HG02840 (cell line): Measurements from ENCODE around the gene SYCE3.

Experiments used
- ATAC-seq: cut with Tn5 transposase; IDR thresholded peaks from one replicate; pipeline ENCODE4 v1.9.1; 2021; ENCODE audit warnings: mild to moderate bottlenecking, moderate library complexity, moderate number of reproducible peaks; ENCODE audit not compliant: unreplicated experiment, low FRiP score

The SYCE3 gene

DNA sequence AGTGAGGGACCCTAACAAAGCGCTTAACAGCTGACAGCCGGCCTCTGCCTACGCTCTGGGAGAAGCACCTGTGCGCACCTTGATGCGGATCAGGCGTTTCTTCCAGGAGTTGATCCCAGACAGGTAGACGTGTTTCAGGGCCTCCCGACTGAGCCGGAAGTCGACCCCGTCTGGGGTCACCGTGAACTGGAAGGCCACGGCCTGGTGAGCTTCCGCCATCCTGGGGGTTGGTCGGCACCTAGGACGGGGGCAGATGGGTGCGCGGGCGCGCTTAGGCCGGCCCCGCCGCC lies 14.9 kb upstream of the SYCE3 start:
- ATAC-seq, result no peak

DNA sequence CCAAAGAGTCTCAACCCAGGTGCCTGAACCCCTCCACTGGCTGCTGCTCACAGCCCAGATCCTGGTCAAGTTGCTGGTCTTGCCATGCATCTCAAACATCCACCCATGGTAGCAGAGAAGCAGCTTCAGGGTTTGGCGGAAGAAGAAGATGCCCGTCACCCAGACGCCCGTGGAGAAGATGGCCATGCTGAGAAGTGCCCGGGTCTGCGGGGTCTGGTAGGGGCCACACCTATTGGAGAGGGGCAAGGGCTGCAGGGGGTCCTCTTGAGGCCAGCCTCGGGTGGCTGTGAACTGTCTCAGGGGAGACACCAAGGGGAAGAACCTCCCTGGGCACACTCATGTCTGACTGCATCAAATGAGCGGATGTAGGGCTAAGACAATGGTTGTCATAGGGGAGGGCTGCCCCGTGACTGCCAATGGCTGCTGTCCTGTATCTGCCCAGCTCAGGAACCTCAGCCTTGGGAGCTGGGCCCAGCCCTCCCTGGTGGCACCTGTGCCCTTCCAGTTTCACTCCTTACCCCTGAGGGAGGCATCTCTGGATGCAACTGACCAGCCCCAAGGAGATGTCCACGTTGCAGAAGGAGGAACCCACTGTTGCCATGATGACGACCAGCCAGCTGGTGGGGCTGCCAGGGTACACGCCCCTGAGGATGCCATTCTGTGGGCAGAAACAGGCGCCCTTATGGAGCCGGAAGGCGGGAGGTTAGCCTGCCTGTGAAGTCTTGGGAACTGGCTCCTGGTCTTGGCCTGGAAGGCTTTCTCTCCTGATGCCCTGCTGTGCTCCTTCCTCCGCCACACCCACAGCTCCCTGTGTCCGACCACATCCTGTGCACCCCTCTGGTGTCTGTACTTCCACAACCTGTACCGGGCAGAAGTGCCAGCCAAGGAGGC lies 14.3 kb upstream of the SYCE3 start:
- no peak for ATAC-seq

DNA sequence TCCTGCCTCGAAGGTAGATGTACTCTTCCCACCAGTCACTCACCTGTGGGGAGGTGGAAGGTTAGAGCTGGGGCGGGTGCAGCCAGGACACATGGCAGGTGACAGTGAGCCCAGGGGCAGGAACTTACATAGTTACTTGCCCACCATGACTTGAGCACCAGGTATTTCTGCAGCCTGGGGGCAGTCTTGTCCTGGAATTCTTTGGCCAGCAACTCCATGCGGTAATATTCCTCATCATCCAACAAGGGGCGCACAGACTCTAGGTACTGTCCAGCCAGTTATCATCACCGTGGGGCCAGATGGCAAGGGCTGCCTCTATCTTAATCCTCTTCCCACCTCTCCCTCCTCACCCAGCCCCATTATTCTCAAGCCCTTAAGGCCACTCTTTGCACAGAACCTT lies 13.4 kb upstream of the SYCE3 start:
- ATAC-seq, result no peak

DNA sequence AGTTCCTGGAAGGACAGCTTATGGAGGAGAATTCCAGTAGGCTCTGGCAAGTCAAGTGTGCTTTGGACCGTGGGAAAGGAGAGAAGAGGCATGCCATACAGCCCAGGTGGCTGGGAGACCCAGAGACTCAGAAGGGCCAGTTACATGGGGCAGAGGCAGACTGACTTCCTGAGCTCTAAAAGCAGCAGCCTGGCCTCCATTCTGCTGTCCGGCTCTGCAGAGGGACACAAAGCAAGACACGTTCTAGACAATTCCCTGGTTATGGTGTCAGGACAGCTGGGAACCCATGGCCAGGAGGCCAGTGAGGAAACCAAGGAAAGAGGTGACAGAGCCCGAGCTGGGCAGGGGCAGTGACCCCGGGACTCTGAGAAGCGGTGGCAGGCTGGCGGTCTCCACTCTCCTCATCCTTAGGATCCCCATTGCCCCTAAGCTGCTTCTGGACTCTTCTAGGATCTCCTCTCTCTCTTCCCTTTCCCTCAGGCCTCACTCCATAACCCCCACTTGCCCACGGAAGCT lies 12.8 kb upstream of the SYCE3 start:
- no peak for ATAC-seq

DNA sequence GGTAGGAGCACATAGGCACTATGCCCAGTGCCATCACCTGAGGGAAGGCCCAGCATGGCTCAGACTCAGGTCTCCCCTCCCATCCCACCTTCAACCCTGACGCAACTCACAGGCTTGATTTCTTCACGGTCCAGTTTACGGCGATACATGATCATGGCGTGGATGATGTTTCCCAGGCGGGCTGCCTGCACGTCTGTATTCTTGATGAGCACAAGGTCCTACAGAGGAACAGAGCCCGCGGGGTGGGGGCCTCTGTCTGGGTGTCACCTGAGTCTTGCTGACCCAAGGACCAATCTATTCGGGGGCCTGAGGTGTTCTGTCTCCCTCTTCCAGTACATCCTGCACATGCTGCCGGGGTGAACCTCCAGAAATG lies 11.7 kb upstream of the SYCE3 start:
- ATAC-seq, result no peak

DNA sequence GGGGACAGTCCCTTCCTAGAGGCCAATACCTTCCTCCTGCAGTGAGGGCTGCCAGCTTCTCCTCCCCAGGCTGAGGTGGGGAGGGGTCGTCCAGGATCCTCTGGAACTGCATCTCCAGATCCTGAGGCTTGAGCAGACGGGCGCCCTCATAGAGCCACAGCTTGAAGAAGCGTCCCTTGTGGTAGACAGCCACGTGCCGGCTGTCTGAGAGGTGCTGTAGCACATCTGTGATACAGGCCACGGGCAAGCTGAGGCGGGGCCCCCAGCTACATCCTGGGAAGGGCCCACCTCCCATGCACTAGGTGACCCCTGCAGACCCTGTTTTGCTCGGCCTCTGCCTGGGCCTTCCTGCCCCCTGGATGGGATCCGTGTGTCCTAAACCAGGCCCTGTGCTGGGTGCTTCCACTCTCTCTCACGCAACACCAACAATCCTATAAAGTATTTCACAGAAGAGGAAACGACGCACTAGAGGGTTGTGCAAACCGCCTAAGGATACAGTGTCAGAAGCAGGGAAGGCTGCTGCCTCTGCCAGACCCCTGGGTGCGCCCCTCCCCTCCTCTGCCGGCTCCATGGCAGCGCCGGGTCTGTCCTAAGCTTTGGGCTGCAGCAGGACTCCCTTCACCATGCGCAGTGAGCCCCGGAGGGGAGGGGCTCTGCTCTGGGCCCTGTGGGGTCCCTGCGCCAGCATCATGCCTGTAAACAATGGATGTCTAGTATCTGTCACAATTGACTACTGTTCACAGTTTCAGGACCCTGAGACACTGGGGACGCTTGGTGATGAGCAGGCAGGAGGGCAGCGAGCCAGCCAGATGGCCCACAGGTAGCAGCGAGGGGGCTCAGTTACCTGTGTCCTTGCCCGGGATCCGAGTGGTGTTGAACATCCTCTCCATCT lies 11.0 kb upstream of the SYCE3 start:
- no peak for ATAC-seq

DNA sequence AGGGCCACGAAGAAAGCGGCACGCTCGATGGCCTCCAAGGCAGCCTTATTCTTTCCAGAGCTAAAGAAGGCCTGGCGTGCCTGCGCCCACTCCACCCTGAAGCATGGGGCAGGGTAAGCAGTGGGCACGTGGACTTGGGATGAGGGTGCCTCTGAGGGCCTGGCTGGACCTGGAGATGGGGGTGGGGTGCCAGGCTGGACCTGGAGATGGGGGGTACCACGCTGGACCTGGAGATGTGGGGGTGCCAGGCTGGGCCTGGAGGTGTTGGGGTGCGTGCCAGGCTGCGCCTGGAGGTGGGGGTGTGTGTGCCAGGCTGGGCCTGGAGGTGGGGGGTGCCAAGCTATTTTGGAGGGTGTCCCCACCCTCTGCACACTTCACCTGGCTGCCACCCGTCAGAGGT lies 10.2 kb upstream of the SYCE3 start:
- ATAC-seq, result no peak

DNA sequence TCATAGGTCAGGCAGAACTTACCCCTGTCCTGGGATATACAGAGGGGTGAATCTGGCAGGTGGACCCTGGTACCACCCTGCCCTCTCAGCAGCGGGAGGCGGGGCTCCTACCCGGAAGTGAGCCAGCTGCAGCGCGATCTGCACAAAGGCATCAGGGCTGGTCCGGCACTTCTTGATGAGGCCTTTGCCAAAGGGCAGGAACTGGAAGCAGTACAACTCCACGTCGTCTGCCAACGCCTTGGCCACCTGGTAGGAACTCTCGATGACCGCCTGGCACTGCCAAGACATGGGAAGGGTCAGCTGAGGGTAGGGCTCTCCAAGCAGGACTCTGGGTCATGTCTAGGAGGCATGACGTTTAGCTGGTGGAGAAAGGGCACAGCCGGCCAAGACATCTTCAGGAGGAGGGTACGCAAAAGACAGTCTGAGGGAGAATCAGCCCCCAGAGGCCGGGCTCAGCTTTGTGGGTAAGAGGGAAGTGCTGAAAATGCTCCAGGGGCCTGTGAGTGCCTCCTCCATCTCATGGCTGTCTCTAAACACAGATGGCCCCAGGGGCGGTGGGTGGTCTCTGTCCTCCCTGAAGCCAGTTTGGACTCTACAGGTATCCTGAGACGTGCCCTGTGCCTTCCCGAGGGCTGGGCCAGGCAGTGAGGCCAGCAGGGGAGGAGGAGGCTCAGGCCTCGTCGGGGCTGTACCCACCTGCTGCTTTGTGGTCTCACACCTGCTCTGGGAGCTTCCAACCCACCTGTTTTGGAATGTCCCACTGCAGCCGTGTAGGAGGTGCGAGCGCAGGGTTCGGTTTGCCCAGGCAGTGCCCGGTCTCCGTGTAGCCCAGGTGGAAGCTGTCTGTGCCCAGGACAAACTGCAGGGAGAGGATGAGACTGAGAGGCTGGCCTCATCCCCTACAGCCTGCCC lies 8.8 kb upstream of the SYCE3 start:
- ATAC-seq, result no peak

DNA sequence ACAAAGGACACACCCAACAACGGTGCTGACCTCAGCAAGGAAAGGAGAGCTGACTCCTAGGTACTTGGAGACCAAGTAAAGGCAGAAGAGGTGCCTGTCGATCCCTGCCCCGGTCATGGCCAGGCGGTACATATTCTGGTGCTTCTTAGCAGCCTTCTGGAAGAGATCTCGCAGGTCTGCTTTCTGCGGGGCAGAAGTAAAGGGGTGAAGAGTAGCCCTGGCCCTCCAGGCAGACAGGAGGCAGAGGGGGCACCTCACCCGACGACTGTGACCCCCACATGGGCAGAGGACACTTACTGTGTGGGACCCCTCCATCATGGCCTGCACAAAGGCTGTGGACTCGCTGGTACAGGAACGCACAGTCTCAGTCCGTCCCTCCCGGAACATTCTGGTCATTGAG lies 8.1 kb upstream of the SYCE3 start:
- no peak for ATAC-seq

DNA sequence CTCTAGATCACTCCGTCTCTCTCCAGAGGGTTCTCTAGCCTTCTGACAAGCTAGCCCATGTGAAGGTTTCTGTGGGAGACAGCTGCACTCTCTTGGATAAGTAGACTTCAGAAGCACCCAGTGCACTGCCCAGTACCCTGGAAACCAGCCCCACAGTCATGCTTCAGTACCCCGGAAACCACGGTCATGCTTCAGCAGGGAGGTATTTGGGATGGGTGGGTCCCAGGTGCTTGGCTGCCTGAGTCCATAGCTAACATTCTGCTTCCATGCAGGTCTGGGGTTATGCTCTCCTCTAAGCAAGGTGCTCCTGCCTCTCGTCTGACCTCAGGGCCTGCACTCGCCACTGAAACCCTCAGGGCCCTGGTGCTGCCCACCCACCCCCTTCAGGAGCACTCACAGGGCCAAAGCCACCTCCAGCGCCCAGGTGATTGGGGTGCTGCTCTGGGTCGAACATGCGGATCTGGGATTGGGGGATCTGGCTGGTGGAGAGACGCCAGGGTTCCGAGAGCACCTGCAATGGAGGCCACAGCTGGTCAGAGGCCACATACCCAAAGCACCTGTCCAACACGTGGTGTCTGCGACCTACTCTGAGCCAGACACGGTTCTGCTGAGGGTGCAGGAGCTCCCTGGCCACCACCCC lies 7.3 kb upstream of the SYCE3 start:
- ATAC-seq, result no peak

DNA sequence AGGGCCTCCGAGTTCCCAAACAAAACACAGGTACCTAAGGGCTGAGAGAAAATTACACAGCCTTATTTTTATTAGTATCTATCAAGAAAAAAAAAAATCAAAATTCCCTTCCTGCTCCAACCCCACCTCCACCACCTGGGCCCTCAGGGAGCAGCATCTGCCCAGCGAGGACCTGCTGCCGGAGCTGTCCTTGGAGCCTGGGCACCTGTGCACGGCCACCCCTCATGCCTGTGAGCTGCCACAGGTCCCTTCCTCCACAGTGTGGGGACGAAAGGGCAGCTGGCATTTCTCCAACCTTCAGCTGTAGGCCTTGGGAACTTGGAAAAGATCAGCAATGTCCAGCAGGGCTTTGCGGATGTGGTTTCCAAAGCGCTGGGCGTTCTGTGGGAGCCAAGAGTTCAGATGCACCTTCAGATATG lies 6.3 kb upstream of the SYCE3 start:
- no peak for ATAC-seq

DNA sequence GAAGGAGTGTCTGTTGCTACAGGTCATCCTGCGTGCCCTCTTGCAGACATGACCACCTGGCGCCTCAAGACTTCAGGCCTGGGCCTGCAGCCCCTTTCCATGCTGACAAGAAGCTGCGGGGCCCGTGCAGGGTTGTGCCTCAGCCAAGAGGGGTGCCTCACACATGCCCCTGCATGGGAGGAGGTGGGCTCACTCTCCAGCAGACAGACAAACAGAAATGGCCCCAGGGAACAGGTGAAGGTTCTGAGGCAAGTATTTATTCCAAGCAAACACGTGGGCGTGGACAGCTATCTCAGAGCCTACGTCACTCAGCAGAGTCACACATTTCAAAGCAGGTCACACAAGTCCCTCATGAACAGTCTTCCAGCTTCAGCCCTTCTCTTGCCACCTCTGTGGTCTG lies 5.9 kb upstream of the SYCE3 start:
- no peak for ATAC-seq

DNA sequence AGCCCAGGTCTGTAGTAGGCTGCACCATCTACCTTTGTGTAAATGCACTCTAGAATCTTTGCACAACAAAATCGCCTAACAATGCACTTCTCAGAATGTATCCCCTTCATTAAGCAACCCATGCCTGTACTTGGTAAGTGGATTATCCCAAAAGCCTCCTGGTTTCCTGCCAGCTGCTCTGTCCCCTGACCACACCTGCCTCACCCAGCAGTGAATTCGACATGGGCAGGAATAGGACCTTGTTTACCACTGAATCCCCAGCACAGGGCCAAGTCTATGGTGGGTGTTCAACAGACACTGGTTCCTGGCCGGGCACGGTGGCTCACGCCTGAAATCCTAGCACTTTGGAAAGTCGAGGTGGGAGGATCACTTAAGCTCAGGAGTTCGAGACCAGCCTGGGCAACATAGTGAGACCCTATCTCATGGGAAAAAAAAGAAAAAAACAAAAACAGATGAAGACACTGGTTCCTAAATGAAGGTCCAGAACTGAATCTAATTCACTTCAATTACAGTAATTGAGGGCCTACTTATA lies 5.1 kb upstream of the SYCE3 start:
- ATAC-seq, result no peak

DNA sequence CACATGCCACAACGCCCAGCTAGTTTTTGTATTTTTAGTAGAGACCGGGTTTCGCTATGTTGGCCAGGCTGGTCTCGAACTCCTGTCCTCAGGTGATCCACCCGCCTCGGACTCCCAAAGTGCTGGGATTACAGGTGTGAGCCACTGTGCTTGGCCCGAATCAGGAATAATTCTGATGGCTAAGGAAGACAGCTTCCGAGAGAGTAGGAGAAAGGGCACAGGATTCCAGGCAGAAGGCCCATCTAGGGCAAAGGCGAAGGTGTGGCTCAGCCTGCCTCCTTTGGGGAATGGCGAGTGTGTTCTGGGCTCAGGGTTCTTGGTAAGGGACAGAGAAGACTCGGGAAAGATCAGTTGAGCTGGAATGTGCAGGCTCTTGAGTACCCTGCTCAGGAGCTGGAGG lies 1.6 kb upstream of the SYCE3 start:
- ATAC-seq, result no peak

DNA sequence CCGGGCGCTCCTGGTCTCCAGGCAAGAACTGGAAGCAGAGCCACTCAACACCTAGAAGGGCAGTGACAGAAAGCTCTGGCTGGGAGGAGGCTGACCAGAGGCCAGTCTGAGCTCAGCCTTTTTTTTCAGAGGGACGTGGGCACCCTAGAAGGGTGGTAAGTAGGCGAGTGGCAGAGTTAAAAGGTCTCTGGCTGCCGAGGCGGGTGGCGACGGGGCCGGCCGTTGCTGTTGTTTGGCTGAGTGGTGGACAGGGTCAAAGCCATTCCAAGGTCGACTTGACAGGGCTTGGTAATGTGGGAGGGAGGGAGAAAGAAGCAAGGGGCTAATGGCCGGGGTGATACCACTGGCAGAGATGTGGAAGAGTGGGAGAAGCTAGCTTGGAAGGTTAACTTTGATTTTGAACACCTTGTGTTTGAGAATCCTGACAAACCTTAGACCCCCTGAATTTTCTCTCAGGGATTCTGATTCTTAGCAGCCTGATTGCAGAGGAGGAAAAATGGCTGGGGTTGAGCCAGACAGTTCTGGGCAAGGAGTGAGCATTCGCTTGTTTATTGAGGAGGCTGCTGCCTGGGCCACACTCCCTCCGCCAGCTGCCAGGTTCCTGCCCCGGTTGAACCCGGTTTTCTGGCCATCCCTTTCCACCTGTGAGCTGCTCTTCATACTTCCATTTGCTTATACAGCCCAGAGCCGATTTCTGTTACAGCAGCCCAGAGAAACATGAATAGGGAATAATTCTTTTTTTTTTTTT lies 868 bp upstream of the SYCE3 start:
- ATAC-seq, result no peak

DNA sequence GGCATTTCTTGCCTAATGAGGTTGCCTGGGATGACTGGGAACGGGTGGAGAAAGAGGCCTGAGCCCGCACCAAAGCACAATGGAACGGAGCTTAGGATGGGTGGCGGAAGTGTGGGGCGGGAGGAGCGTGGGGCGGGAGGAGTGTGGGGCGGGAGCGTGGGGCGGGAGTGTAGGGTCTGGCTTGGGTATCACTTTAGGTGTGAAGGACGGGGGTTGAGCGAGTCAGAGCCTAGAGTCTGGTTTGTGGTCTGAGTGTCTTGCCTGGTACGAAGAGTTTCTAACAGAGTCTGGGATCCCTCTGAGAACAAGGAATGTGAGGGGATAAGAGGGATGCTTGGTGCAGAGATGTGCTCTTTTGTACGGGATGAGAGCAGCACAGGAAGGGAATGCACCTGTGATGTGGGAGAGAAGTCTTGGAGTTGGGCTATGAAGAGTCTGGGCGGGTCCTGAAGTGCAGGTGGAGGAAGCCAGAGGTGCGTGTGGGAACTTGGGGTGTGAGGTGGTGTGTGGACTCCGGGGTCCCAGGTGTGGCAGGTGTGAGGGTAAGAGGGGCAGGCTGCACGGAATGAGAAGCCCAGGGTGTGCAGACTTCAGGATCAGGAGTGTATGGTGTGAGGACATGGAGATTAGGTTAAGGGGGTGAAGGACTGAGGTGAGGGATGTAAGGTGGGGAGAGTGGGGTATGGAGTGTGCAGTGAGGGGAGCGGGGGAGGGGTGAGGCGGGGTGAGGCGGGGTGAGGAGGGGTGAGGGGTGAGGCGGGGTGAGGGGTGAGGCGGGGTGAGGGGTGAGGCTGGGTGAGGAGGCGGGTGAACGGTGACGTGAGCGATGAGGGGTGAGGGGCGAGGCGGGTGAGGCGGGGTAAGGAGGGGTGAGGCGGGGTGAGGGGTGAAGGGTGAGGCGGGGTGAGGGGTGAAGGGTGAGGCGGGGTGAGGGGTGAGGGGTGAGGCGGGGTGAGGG lies 1.0 kb downstream of the SYCE3 start:
- no peak for ATAC-seq

DNA sequence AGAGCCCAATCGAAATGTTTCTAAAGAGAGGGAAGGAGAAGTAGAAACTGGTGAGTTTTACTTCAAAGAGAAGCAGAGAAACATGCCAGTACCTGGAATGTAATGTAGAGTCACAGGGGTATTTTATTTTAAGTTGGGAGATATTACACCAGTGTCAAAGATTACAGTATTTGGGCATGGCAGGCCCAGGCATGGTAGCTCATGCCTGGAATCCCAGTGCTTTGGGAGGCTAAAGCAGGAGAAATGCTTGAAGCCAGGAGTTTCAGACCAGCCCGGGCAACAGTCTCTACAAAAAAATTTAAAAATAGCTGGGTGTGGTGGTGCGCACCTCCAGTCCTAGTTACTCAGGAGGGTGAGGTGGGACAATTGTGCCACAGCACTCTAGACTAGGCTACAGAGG lies 2.7 kb downstream of the SYCE3 start:
- ATAC-seq, result no peak

DNA sequence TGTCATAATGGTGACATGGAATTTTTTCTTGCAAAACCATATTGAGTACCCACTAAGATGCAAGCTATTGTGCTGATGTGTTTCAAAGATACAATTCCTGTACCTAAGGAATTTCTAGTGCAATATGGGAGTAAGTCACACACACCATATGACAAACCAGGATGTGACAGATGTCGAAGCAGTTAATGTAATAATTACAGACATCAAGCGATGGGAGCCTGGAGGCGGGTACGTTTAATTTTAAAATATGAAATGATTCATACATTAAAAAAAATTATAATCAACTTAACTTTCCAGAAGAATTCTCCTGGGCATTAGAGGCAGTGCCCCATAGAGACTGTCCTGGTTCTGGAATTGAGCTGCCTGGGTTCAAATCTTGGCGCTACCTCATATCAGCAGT lies 6.0 kb downstream of the SYCE3 start:
- ATAC-seq, result no peak
